Heart left ventricle (tissue), 16 donors: ENCODE results near the gene MANBA. TPM values are rescaled to one million over a fixed set of nuclear protein-coding genes. Genes with fewer than 3 reads are reported as not detected.

Source experiments
- ATAC-seq, 4 donors: fragments of 200-7000 bp; cut with Tn5 transposase; one replicate each; pipeline ENCODE4 v1.9.1; 2020 to 2022; ENCODE audit warnings: moderate library complexity in 4 of 4, mild to moderate bottlenecking in 3 of 4, moderate number of reproducible peaks in 1 of 4
- DNase-seq, 5 donors: peaks; one replicate each; pipeline ENCODE4 v3.0.0-alpha.2; 2020
- H3K27ac ChIP-seq, 12 donors: fragments of 200-600 bp; sonication (generic) in 4 of 12; one replicate each; pipeline versions ENCODE4 v1.5.0 to v1.8.0; 2016 to 2022; ENCODE audit warnings: mild to moderate bottlenecking in 2 of 12
- H3K27me3 ChIP-seq, 9 donors: fragments of 200-600 bp; sonication (generic) in 2 of 9; one replicate each; pipeline versions ENCODE4 v1.5.1 to v1.8.0; 2016 to 2022; ENCODE audit warnings: mild to moderate bottlenecking in 3 of 9
- H3K36me3 ChIP-seq, 9 donors: fragments of 200-600 bp; sonication (generic) in 2 of 9; one replicate each; pipeline versions ENCODE4 v1.5.0 to v1.8.0; 2018 to 2022; ENCODE audit warnings: mild to moderate bottlenecking in 2 of 9
- H3K4me1 ChIP-seq, 12 donors: fragments of 200-600 bp; sonication (generic) in 4 of 12; one replicate each; pipeline versions ENCODE4 v1.5.0 to v1.8.0; 2016 to 2022; ENCODE audit warnings: mild to moderate bottlenecking in 3 of 12
- H3K4me3 ChIP-seq, 12 donors: fragments of 200-600 bp; sonication (generic) in 4 of 12; one replicate each; pipeline versions ENCODE4 v1.5.0 to v1.8.0; 2017 to 2022; ENCODE audit warnings: mild to moderate bottlenecking in 9 of 12, moderate library complexity in 4 of 12
- H3K9me3 ChIP-seq, 12 donors: fragments of 200-600 bp; sonication (generic) in 4 of 12; one replicate each; pipeline versions ENCODE4 v1.5.0 to v1.8.0; 2016 to 2022; ENCODE audit warnings: mild to moderate bottlenecking in 1 of 12
- POLR2A ChIP-seq, 2 donors: fragments of 450-650 bp; IDR thresholded peaks; one replicate each; pipeline ENCODE4 v1.6.1; 2017; ENCODE audit warnings: antibody characterized with exemption in 2 of 2, mild to moderate bottlenecking in 2 of 2, moderate library complexity in 2 of 2
- WGBS, 4 donors: extraction: QIAGEN DNeasy Blood & Tissue Kit in 2 of 4; methylation state at CpG; one replicate each; pipeline versions ENCODE4 v1.1.5 to v1.1.7; 2013 to 2018; 5-methylcytosine and 5-hydroxymethylcytosine counted together
- intact Hi-C, 10 donors: fragments of 100-400 bp; cut with DNase I; formaldehyde crosslinking; loops; one replicate each; pipeline versions ENCODE4 v1.11.1 to v1.14.2; 2022
- polyA plus RNA-seq, 2 donors: library from polyadenylated mRNA; stranded (reverse); fragments of 200-250 nt; gene quantifications; one replicate each; pipeline ENCODE4 v1.2.3, GENCODE V29; 2013
- total RNA-seq, 9 donors: library from RNA; depleted of rRNA in 2 of 9; stranded (reverse); fragments of >200 nt in 2 of 9; fragmentation: NEBNext Ultra II Directional in 3 of 9; extraction: Animal tissue kit (Norgen Biotek cat#: 25700) in 3 of 9; gene quantifications; one replicate each; pipeline versions ENCODE4 v1.1.0 to v1.2.4, GENCODE V29; 2016 to 2023
- TF ChIP-seq, protein P1 (sequence below), 12 donors: fragments of 200-600 bp; sonication (generic) in 4 of 12; IDR thresholded peaks; one replicate each; pipeline versions ENCODE4 v1.5.0 to v1.8.0; 2018 to 2022; ENCODE audit warnings: antibody characterized with exemption in 12 of 12, mild to moderate bottlenecking in 5 of 12
- donor health status: ischemic (EF 13 %, LVEDD 7.1; RV severe dilation, severe dysfunction).
- donor health status: healthy with polysubstance abuse.
- donor health status: DM: no; HTN: yes; CAD: no.
- donor health status: DM: no; HTN: no; CAD: no.
- donor health status: ischemic (EF 25% LVEDD 6.9; RV normal size, moderate dysfunction).
- donor health status: ischemic (EF 25% LVEDD 5.7; RV mildly dilated, moderate dysfunction).
- donor health status: healthy.
- donor health status: DM: yes; HTN: yes; CAD: no.
- donor health status: ischemic (EF 35%, LVEDD 5.7; RV mildly dilated, moderate dysfunction).
- donor health status: nonischemic (EF 11% LVEDD 7.7; RV severe dilation, severe dysfunction).
- donor health status: DM: yes; HTN: yes; CAD: no.
- donor health status: PGD.
- donor health status: ischemic (EF 29% LVEDD 5.4; RV normal size, mild dysfunction).
- donor health status: nonischemic (EF 23%, LVEDD 6.1; RV moderate dilation, normal function).

MANBA gene
- total and polyA plus RNA-seq, 11 donors: 6.2 to 44.0 (median 34.2) TPM

DNA sequence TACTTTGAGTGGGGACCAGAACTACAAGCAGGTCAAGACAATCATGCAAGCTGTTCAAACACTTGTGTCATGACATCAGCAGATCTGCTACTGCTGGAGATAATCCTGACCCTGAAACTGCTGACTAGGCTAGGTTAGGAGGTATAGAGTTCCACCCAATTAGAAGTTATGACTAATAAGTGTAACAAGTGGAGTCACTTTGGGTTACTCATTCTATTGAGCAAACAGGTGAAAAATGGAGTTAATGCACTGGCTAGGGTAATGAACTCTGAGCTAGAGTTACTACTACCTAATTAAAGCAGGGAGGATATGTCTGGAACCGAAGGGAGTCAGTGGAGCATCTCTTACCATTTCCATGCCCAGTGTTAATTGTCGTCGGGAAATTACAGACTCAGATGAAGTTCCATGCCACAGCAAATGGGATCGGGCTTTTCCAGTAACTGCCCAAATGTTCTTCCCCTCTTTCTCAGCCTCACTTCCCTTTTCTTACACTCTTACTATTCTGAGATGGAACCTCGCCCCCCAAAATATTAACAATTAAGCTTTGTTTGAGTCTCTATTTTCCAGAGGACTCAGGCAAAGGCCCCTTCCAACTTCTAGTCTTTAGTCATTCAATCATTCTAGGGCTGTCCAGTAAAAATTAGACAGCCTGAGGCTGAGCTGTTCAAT, 19.8 kb upstream of the MANBA start:
- DNase-seq (no peak), ATAC-seq (no peak)
- Histone ChIP-seq H3K9me3 (no peaks in the 10 kb centered on the region), H3K27me3 (no peaks in the 10 kb centered on the region), H3K4me1 (peaks cover 0 to 4% (median 0%) of the 10 kb centered on the region in 12 donors), H3K27ac (no peak overlapping the region), H3K36me3 (no peaks in the 10 kb centered on the region), H3K4me3 (no peak overlapping the region)
- 88 to 92% (median 89%) methylated on average over 5 of the region's 5 CpGs for WGBS, 4 donors
- intact Hi-C loops: no loop called here
- TF ChIP-seq, protein P1, sequence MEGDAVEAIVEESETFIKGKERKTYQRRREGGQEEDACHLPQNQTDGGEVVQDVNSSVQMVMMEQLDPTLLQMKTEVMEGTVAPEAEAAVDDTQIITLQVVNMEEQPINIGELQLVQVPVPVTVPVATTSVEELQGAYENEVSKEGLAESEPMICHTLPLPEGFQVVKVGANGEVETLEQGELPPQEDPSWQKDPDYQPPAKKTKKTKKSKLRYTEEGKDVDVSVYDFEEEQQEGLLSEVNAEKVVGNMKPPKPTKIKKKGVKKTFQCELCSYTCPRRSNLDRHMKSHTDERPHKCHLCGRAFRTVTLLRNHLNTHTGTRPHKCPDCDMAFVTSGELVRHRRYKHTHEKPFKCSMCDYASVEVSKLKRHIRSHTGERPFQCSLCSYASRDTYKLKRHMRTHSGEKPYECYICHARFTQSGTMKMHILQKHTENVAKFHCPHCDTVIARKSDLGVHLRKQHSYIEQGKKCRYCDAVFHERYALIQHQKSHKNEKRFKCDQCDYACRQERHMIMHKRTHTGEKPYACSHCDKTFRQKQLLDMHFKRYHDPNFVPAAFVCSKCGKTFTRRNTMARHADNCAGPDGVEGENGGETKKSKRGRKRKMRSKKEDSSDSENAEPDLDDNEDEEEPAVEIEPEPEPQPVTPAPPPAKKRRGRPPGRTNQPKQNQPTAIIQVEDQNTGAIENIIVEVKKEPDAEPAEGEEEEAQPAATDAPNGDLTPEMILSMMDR (IDR thresholded peaks at IDR 0.05): no peak
- TF ChIP-seq POLR2A (IDR thresholded peaks at IDR 0.05): no peak

DNA sequence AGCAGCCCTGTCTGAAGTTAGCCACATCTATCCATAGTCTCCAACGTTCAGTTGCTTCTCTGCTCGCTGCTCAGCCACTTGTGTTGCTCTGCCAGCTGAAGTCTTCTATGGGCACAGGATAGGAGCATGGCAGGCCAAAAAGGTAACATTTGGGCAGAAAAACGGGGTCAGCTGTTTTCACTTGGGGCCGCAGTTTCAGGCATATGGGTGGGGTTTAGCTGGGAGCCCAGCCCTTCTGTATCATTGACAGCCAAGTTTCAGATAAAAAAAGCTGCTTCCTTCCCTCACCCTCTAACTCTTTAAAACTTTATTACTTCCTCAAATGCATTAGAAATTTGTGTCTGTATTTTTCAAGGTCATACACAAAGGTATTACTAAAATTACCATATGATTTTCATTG, 18.4 kb upstream of the MANBA start:
- DNase-seq (no peak), ATAC-seq (no peak)
- TF ChIP-seq, protein P1 (IDR thresholded peaks at IDR 0.05): no peak
- TF ChIP-seq POLR2A (IDR thresholded peaks at IDR 0.05): no peak
- no peaks in the 10 kb centered on the region for H3K27me3 ChIP-seq
- H3K4me1 ChIP-seq: peaks cover 0 to 4% (median 0%) of the 10 kb centered on the region in 12 donors
- H3K27ac ChIP-seq: no peak overlapping the region
- intact Hi-C loops: no loop called here
- H3K4me3 ChIP-seq: no peak overlapping the region
- WGBS, 4 donors: 54 to 86% (median 72%) methylated on average over 4 of the region's 4 CpGs
- H3K36me3 ChIP-seq: no peaks in the 10 kb centered on the region
- H3K9me3 ChIP-seq: no peaks in the 10 kb centered on the region

DNA sequence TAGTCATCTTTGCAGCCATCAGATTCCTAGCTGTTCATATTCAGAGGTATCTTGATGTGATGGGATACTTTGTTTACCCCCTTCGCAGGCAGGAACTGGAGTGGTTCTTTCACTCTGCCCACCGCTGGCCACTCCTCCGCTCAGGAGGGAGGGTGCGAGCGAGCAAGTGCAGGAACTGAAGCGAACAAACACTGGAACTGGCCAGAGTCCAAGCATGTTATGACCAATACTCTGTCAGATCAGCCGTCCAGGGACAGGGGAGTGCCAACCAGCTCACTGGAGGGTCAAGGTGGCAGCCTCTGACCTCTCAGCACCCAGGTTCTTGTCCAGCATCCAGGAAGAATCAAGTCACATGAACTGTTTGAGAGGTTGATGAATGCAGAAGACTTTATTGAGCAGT, 18.0 kb upstream of the MANBA start:
- Histone ChIP-seq H3K4me1 (peaks cover 0 to 4% (median 0%) of the 10 kb centered on the region in 12 donors), H3K27me3 (no peaks in the 10 kb centered on the region), H3K36me3 (no peaks in the 10 kb centered on the region), H3K27ac (no peak overlapping the region), H3K9me3 (no peaks in the 10 kb centered on the region), H3K4me3 (no peak overlapping the region)
- no peak for ATAC-seq
- intact Hi-C loops: no loop called here
- no peak for TF ChIP-seq POLR2A (IDR thresholded peaks at IDR 0.05)
- TF ChIP-seq, protein P1 (IDR thresholded peaks at IDR 0.05): no peak
- DNase-seq: no peak
- WGBS, 4 donors: 62 to 71% (median 67%) methylated on average over 7 of the region's 7 CpGs

DNA sequence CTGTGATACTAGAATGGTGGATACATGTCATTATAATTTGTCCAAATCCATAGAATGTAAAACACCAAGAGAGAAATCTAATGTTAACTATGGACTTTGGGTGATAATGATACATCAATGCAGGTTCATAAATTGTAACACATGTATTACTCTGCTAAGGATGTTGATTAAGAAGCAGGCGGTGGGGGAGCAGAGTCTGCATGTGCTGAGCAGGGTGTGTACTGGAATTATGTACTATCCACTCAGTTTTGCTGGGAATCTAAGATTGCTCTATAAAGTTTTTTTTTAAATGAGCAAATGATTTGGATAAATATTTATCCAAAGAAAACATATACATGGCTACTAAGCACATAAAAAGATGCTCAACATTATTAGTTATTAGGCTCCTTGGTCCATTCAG, 15.0 kb upstream of the MANBA start:
- H3K4me3 ChIP-seq: no peak overlapping the region
- intact Hi-C loops: no loop called here
- 87 to 92% (median 88%) methylated on average over 1 of the region's 1 CpG for WGBS, 4 donors
- no peaks in the 10 kb centered on the region for H3K9me3 ChIP-seq
- H3K4me1 ChIP-seq: peaks cover 0 to 4% (median 0%) of the 10 kb centered on the region in 12 donors
- H3K27me3 ChIP-seq: no peaks in the 10 kb centered on the region
- no peak overlapping the region for H3K27ac ChIP-seq
- ATAC-seq (no peak), DNase-seq (no peak)
- no peak for TF ChIP-seq POLR2A (IDR thresholded peaks at IDR 0.05)
- TF ChIP-seq, protein P1 (IDR thresholded peaks at IDR 0.05): no peak
- H3K36me3 ChIP-seq: no peaks in the 10 kb centered on the region
